Epithelial cell of proximal tubule (primary cell): ENCODE data around the gene LIMS2. TPM values are rescaled to one million over a fixed set of nuclear protein-coding genes. Genes with fewer than 3 reads are reported as not detected.

Source experiments
- DNase-seq: peaks from one replicate; pipeline ENCODE4 v3.0.0-alpha.2; 2011; ENCODE audit warnings: low read depth
- H3K4me3 ChIP-seq: 2 replicates; pipeline ENCODE4 v1.5.1; 2011; ENCODE audit warnings: low read depth, mild to moderate bottlenecking, low read length
- total RNA-seq: library from RNA; depleted of rRNA; stranded (reverse); fragments of >200 nt; gene quantifications from 2 replicates; pipeline ENCODE4 v1.2.3, GENCODE V29; 2015
- TF ChIP-seq, protein P1 (sequence below): conservative IDR thresholded peaks from 2 replicates; pipeline ENCODE4 v1.5.1; 2012; ENCODE audit warnings: low read depth, mild to moderate bottlenecking, low read length

LIMS2 gene
- total RNA-seq, 1 donor from 2014 or later, result 1.2 TPM

DNA sequence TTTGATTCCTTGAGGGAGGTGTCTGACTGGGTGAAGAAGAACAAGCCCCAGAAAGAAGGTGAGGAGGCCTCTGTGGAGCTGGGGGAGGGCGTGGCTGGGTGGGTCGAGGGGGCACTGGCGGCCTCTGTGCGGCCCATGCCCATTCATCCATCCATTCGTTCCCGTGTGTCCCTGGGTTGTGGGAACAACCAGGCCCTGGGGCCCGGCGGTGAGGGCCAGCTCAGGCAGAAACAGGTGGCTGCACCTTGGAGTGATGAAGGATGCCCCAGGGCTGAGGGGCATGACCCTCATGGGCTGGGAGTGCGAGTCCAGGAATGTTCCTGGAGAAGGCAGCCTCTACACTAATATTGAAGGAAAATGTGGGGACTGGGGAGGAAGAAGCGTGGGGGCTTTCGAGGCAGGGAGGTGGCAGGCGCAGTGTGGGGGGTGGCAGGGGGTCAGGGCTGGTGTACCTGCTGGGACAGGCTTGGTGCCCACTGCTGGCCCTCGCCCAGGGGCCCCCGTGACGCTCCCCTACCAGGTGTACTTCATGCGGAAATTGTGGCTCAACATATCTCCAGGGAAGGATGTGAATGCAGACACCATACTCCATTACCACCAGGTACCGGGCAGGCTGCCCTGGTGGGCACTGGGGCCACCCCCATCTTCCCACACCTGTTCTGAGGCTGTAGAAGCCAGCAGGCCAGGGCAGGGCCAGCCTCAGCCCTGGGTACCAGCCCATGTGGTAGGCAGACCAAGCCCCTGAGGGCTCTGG is 40.5 kb downstream of the LIMS2 start:
- DNase-seq, result no peak
- no peak overlapping the region for H3K4me3 ChIP-seq
- TF ChIP-seq, protein P1, sequence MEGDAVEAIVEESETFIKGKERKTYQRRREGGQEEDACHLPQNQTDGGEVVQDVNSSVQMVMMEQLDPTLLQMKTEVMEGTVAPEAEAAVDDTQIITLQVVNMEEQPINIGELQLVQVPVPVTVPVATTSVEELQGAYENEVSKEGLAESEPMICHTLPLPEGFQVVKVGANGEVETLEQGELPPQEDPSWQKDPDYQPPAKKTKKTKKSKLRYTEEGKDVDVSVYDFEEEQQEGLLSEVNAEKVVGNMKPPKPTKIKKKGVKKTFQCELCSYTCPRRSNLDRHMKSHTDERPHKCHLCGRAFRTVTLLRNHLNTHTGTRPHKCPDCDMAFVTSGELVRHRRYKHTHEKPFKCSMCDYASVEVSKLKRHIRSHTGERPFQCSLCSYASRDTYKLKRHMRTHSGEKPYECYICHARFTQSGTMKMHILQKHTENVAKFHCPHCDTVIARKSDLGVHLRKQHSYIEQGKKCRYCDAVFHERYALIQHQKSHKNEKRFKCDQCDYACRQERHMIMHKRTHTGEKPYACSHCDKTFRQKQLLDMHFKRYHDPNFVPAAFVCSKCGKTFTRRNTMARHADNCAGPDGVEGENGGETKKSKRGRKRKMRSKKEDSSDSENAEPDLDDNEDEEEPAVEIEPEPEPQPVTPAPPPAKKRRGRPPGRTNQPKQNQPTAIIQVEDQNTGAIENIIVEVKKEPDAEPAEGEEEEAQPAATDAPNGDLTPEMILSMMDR, result no peak

DNA sequence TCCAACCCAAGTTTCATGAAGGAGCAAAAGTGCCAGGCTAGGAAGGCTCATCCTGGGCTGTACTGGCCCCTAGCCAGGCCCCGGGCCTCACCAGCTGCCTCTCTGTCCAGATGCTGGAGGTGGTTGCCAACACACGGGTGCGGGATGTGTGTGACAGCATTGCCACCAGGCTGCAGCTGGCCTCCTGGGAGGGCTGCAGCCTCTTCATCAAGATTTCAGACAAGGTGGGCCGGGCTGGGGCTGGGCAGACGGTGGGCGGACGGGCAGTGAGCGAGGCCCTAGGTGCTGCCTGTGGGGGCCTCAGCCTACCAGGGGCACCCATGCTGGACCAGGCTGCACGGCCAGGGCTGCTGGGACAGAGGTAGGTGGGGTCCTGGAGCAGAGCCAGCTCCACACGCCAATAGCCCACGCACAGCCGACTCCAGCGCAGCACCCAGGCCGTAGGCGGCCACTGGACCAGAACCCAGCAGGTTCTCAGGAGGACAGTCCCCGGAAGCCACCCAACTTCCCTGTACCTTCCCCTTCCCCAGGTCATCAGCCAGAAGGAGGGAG is 41.2 kb downstream of the LIMS2 start:
- DNase-seq, result no peak
- no peak overlapping the region for H3K4me3 ChIP-seq
- TF ChIP-seq, protein P1, result no peak

DNA sequence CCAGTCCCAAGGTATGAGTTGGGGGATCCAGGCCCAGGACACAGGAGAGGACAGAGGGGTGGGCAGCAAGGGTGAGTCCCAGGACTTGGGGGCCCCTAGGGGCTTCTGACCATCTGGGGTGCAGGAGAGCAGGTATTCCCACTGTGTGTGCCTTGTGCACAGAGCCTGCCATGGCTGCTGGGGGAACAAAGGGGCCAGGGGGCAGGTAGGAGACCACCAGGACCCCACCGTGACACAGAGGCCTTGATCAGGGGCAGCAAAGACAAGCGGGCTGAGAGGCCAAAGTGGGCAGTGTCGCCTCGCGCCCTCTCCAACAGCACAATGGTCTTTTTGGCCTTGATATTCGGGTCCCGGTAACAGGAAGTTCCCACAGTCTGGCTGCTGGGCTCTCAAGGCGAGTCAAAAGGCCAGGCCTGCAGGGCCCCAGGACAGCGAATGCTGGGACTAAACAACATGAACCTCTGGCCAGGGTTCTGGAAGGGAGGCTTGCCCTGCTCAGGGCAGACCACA is 41.7 kb downstream of the LIMS2 start:
- TF ChIP-seq, protein P1, result no peak
- no peak overlapping the region for H3K4me3 ChIP-seq
- DNase-seq, result no peak

DNA sequence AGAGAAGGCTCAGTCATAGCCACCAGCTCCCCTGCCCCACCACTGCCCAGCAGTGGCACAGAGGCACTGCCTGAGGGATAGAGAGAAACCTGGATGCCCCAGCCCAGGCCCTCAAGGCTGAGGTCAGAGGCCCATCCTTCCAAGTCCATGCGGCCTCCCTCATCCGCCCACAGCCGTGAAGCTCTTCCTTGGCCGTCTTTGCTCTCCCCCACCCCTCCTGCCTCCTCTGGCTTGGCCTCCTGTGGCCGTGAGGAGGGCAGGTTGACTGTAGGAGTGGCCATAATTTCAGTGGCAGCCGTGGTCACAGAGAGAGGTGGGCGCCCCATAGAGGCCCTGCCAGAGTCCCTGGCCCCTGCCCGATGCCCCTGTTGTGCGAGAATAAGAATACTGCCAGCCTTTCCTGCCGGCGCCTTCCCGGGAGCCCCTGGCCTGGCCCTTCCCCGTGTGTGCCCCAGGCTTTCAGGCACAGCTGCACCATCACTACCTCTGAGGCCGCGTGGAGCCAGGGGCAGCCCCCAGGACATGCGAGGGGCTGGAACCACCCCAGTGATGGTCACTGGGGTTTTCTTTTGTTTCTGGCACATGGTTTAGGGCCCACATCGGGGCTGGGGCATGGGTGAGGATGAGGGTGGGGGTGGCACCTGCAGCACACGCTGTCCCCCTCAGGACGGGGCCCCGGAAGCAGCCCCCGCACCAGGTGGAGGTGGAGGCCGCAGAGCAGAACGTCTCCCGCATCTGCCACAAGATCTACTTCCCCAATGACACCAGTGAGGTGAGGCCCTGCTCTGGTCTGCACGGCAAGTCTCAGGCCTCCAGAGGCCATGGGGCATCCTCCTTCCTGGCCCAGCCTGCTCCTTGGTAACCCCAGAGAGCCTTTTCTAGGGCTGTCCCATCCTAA is 42.5 kb downstream of the LIMS2 start:
- TF ChIP-seq, protein P1, result no peak
- DNase-seq, result no peak
- no peak overlapping the region for H3K4me3 ChIP-seq

DNA sequence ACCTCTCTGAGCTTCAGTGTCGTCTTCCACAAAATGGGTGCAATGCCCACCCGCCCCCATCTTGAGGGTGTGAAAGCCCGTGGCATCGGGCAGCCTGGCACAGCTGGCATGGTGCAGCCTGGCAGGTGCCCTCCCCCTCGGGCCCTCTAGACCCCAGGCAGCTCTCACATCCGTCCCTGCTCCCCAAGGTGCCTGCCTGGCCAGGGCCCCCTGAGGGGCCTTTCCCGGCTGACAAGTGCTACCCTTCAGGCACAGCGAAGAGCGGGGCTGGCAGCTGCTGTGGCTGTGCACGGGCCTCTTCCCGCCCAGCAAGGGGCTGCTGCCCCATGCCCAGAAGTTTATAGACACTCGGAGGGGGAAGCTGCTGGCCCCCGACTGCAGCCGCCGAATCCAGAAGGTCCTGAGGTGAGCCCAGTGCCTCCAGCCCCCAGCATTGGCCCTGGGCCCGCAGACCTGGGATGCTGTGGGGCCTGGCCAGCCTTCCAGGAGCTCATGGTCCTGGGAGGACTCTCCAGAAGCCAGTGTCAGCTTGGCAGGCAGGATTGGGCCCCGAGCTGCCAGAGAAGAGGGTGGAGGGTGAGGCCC is 43.2 kb downstream of the LIMS2 start:
- no peak overlapping the region for H3K4me3 ChIP-seq
- TF ChIP-seq, protein P1, result no peak
- no peak for DNase-seq

DNA sequence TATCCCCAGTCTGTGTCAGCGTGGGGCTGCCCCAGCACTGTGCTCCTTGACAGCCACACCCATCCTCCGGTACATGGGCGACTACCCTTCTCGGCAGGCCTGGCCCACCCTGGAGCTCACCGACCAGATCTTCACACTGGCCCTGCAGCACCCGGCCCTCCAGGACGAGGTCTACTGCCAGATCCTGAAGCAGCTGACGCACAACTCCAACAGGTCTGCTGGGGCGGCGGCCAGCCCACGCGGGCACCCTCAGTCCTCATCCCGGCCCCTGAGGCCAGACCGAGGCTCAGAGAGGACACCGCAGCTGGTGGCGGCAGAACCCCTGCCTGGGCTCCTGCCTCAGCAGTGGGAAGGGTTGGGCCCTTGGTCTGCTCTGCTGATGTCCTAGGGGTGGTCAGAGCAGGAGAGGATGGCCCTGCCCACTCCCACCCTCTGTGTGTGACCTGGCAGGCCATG is 43.8 kb downstream of the LIMS2 start:
- DNase-seq, result no peak
- H3K4me3 ChIP-seq, result no peak overlapping the region
- TF ChIP-seq, protein P1, result no peak
